ENCODE results near the gene ZC3H7B.
A peak's percentile ranks its signal among the peaks of the same experiment; 100 is the strongest.

ZC3H7B gene

GRCh38 chr22:41354979-41355378 lies 53.7 kb downstream of the ZC3H7B start:
- DNase-seq (ENCODE audit: low read depth), result no peak

- DNase-seq (ENCODE audit: low read depth), result no peak
These were observed 54.6 kb downstream of the ZC3H7B start for GRCh38 chr22:41355895-41356294.

- no peak for DNase-seq (ENCODE audit: low read depth)
These were observed 55.2 kb downstream of the ZC3H7B start for GRCh38 chr22:41356430-41357028.

- no peak for DNase-seq (ENCODE audit: low read depth)
These were observed 55.9 kb downstream of the ZC3H7B start for GRCh38 chr22:41357191-41357590.

DNA sequence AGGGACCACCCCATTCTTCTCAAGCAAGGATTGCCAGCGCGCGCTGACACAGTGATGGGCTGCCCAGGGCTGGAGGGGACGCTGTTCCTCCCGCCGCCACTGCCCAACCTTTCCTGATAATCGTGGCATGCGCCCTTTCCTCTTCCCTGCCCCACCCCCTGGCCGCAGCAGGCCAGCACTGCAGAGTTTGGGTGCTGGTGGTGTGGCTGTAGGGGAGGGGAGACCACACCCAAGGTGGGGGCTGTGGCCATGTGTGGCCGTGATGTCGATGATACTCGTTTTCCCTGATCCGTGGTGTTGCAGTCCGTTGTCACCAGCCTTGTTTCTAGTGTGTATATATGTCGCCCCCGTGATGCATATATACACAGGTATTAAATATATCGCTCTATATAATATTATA lies 57.6 kb downstream of the ZC3H7B start:
- no peak for DNase-seq (ENCODE audit: low read depth)

- no peak for DNase-seq (ENCODE audit: low read depth)
These were observed 58.1 kb downstream of the ZC3H7B start for GRCh38 chr22:41359376-41359775.

DNA sequence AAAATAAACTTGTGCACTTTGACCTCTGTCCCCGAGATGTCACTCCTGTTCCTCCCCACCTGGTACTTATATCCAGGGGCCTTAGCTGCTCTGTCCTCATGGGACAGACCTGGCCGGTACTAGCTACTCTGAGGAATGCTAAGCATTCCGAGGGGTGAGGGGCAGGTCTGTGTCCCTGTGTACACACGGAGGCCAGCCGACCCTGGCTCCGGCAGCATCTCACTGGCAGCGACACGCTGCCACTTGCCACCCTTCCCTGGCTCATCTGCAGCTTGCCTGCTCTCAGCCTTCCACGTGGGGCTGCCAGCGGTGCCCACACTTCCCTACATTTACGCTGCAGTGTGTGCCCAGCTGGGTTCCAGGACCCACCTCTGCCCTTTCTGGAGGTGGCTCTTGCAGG lies 58.8 kb downstream of the ZC3H7B start:
- DNase-seq (ENCODE audit: low read depth), result no peak

DNA sequence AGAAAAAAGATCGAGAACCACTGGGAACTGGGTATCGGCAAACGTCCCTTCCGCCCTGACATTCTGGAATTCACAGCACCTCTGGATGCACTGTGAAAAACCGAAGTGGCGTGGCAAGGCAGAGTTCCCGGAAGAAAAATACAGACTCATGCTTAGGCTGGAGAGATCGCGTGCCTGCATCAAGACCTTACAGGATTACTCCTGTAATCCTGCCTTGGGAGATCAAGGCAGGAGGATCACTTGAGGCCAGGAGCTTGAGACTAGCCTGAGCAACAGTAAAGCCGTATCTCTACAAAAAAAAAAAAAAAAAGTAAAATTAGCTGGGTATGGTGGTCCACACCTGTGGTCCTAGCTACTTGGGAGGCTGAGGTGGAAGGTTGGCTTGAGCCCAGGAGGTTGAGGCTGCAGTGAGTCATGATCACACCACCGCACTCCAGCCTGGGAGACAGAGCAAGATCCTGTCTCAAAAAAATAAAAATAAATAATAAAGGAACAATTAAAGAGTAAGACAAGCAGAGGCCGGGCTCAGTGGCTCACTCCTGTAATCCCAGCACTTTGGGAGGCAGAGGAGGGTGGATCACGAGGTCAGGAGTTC lies 60.5 kb downstream of the ZC3H7B start:
- no peak for DNase-seq (ENCODE audit: low read depth)

GRCh38 chr22:41362615-41363014 lies 61.3 kb downstream of the ZC3H7B start:
- DNase-seq (ENCODE audit: low read depth), result no peak

DNA sequence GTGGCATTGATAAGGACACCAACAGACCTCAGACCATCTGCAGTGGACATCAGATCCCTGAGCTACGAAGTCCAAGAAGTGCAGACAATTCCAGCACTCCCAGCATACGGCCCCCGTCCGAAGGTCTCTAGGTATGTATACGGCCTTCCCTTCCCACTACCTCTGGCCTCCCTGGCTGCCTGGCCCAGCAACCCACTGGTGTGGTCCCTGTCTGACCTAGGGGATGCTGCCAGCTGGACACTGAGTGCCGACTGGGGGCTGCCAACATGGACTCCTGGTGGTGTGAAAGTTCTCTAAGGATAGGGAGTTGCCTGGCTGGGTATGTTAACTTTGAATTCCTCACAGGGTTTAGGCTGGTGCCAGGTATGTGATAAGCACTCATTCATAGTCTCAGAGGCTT lies 62.9 kb downstream of the ZC3H7B start:
- DNase-seq (ENCODE audit: low read depth), result no peak

GRCh38 chr22:41364955-41365354 lies 63.6 kb downstream of the ZC3H7B start:
- no peak for DNase-seq (ENCODE audit: low read depth)

DNA sequence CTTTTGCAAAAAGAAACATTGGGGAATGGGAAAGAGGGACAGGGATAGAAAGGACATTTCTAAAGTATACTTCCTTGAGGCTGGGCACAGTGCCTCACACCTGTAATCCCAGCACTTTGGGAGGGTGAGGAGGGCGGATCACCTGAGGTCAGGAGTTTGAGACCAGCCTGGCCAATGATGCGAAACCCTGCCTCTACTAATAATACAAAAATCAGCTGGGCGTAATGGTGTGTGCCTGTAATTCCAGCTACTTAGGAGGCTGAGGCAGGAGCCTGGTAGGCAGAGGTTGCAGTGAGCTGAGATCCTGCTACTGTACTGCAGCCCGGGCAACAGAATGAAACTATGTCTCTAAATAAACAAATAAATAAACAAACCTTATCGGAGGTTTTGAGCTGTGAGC lies 64.1 kb downstream of the ZC3H7B start:
- DNase-seq (ENCODE audit: low read depth), result no peak

- no peak for DNase-seq (ENCODE audit: low read depth)
These were observed 65.2 kb downstream of the ZC3H7B start for GRCh38 chr22:41366323-41367029.

DNA sequence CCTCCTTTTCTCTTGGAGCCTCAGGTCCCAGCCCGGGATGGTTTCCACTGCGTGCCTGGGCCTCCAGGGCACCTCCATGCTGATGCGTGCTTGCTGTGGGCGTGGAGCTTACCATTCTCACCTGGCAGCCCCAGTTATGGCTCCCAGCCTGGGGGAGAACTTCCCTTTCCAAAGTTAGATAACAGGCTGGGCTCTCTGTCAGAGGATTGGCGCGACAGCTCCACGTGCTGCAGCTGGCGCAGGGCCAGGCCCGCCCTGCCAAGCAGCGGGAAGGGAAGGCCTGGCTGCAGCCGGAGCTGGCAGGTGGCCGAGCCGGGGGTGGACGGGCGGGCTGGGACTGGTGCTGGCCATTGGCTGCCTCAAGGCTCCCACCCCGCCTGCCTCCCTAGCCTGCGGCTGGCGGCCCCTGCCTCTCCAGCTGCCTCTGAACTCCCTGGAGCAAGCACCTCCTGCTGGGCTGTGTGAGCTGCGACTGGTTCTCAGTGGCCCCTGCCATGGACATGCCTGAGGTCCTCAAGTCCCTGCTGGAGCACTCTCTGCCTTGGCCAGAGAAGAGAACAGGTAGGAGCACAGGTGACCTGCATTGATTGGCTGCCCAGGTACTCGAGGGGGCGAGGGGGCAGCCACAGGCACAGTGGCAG lies 65.8 kb downstream of the ZC3H7B start:
- DNase-seq (ENCODE audit: low read depth), result no peak

DNA sequence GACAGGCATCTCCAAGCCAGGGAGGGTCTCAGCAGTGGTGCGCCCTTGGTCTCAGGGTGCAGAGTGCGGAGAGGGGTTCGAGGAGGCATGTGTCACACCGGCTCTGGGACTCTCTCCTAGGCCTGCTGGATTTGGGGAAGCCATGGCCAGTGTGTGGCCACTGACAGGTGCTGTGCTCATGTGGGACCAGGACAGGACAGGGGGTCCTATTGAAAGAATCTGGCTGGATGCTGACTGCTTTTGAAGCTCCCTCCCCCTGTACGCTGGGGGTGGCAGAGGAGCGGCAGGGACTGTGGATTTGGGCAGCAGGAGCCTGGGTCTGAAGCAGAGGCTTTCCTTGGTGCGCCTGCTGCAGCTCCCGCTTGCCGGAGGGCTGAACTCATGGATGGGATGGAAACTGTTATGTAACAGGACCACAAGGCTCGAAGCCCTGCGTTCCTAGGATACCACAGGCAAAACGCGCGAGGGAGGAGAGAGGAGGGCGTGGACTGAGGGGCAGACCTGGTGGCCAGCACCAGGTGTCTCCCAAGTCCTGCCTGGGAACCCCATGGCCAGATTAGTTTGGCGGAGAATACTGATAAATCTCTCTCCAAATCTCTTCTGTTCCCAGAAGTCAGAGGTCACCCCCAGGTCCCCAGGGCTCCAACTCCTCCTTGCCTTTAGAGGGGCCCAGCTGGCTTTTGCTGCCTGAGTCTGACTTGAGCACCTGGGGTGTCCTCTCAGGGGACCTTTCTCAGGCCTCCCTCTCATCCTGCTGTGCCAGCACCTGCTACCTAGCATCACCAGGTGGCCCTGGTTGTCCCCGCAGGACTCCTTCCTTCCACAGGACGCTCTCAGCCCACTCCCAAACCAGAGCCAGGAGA lies 66.6 kb downstream of the ZC3H7B start:
- no peak for DNase-seq (ENCODE audit: low read depth)

DNA sequence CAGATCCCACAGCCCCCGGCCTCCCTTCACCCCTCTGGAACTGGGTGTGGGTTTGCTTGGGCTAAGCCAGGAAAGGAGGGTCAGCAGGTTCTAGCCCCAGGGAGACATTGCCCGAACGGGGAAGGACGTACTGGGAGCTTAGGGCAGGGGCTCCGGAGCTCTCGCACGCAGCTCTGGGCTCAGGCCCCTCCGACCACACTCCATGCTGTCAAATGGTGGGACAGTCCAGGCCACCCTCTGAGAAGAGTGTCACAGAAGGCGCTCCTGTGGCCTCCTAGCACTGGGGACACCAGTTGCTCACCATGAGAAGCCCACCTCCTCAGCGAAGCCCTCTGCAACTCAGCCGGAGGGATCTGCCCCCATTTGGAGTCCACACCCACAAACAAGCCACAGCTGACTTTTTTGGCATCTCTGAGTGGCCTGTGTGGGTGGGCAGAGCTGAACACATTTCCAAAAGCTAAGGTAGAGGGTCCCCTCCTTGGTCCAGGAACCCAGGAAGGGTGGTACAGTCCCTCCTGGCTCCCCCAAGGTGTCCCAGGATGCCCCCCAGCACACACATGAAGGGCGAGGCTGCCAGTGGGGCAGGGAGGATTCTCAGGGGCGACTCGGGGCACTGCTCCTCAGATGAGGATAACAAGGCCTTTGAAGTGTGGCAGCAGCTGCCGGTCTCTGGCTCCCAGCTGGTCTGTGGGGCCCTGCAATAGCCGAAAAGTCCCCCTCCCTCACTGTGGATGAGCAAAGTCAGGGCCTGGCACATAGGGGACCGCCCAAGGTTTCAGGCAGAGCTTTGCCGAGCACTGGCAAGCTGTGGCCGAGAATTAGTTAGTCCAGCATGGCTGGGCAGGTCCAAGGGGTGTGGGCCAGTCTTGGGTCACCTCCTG lies 67.5 kb downstream of the ZC3H7B start:
- DNase-seq (ENCODE audit: low read depth), result no peak

- DNase-seq (ENCODE audit: low read depth), result no peak
These were observed 68.1 kb downstream of the ZC3H7B start for GRCh38 chr22:41369424-41369745.

- DNase-seq (ENCODE audit: low read depth), result no peak
These were observed 68.5 kb downstream of the ZC3H7B start for GRCh38 chr22:41369837-41370236.

DNA sequence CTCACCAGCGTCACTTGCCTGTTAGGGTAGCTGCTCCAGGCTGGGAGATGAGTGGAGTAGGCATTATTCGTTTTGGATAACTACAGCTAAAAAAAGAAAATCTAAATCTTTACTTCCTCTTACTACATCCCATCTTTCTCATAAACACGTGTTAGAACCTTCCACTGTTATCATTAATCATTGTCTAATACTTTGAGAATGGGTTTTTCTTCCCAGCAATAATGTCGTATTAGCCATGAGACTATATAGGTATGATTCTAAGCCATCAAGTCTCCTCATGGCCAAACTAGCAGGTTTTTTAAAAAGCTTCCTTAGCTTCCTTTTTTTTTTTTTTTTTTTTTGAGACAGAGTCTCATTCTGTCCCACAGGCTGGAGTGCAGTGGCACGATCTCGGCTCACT lies 76.5 kb downstream of the ZC3H7B start:
- DNase-seq (ENCODE audit: low read depth), result no peak

GRCh38 chr22:41380993-41381328 lies 79.6 kb downstream of the ZC3H7B start:
- no peak for DNase-seq (ENCODE audit: low read depth)

DNA sequence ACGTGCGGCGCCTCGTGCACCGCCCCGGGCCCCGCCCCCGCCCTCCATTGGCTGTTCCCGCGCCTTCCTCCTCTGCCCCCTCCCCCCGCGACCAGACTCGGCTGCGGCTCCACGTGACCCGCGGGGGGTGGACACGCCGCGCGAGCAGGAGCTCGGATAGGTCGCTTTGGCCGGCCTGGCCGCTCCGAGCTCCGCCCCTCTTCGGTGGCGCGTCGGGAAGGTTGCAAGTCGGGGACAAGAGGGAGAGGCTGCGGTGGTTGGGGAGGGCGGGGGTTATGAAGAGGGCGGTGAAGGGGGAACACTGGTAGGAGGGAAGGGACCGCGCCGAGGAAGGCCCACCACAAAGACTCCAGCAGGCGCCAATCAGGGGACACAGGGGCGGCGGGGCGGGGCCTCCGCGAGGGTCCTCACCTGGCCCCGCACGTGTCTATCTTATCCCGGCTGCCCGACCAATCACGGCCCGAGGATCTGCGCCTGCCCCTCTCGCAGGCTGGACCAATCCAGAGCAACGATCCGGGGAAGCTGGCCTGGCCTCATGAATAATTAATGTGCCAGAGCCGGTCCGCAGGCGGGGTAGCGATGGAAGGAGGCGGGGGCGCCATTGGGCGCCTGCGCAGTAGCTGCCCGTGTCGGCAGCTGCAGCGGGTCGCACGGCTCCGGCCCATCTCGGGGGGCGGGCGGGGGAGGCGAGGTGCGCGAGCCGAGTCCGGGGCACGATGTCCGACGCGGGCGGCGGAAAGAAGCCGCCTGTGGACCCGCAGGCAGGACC lies 80.2 kb downstream of the ZC3H7B start, which contains the start of gene TEF:
Gene TEF, plus strand, starts transcription at position 614 of the 769 bp plus-strand sequence. Its CDS starts 103 bp downstream, at position 717.
- DNase-seq (ENCODE audit: low read depth), result peak; percentile 91

Data from stimulated activated CD8-positive, alpha-beta memory T cell treated with anti-CD3 and anti-CD28 coated beads, Interleukin-15, amount 100 ng/mL, for 24 hours (primary cell).